Measurements from ENCODE around the gene TFEB. TPM values are rescaled to one million over a fixed set of nuclear protein-coding genes. Genes with fewer than 3 reads are reported as not detected.

TFEB gene
- polyA plus RNA-seq, 4 donors = 11.5 to 153 (median 27.1) TPM

DNA sequence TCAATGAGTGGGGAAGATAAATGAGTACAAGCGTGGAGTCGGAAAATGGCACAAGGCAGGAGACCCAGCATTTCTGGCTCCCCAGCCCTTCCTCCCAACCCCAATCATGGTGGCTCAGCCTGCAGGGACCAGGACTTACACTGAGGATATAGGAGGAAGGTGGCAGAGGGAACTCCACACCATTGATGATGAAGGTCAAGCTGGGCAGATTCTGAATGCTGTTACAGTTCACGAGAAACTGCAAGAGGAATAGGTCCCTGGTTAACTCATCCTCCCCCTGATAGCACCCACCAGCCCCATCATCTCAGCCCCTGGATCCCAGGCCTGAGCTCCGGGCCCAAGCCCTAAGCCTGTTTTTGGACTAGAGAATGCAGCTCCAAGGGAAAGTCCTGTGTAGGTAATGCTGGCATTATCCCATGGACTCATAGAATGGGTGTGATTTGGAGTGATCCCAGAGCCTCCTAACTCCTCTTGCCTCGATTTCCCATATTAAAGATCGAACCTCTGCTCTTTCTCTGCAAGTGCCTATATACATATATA lies 2.3 kb upstream of the TFEB start:
- Histone ChIP-seq H3K4me3 (ENCODE audit: low read depth in 1 of 3, low read length in 3 of 3) (no peak overlapping the region), H3K27ac (ENCODE audit: low read depth in 1 of 3, low read length in 2 of 3) (no peak overlapping the region), H3K36me3 (ENCODE audit: control insufficient read depth in 3 of 3, insufficient read depth in 2 of 3, low read depth in 1 of 3, low read length in 3 of 3) (peaks cover 0 to 7% (median 0%) of the 10 kb centered on the region in 3 donors), H3K9me3 (ENCODE audit: control insufficient read depth in 2 of 2, insufficient read depth in 1 of 2, low read depth in 1 of 2, low read length in 1 of 2) (no peaks in the 10 kb centered on the region), H3K4me1 (ENCODE audit: control insufficient read depth in 3 of 3, insufficient read depth in 2 of 3, low read depth in 1 of 3, low read length in 2 of 3) (peaks cover 2 to 50% (median 6%) of the 10 kb centered on the region in 3 donors), H3K27me3 (ENCODE audit: control insufficient read depth in 3 of 3, insufficient read depth in 3 of 3, low read length in 3 of 3) (no peaks in the 10 kb centered on the region)
- DNase-seq (no peak), FAIRE-seq (no peak)
- WGBS, 3 donors = 88 to 93% (median 90%) methylated on average over 6 of the region's 6 CpGs

GRCh38 chr6:41736800-41737555 lies 1.6 kb upstream of the TFEB start:
- no peaks in the 10 kb centered on the region for H3K9me3 ChIP-seq (ENCODE audit: control insufficient read depth in 2 of 2, insufficient read depth in 1 of 2, low read depth in 1 of 2, low read length in 1 of 2)
- H3K27ac ChIP-seq (ENCODE audit: low read depth in 1 of 3, low read length in 2 of 3) = no peak overlapping the region
- DNase-seq = no peak
- 86 to 94% (median 91%) methylated on average over 13 of the region's 13 CpGs for WGBS, 3 donors
- no peaks in the 10 kb centered on the region for H3K27me3 ChIP-seq (ENCODE audit: control insufficient read depth in 3 of 3, insufficient read depth in 3 of 3, low read length in 3 of 3)
- peaks cover 0 to 8% (median 0%) of the 10 kb centered on the region in 3 donors for H3K36me3 ChIP-seq (ENCODE audit: control insufficient read depth in 3 of 3, insufficient read depth in 2 of 3, low read depth in 1 of 3, low read length in 3 of 3)
- peaks cover 2 to 50% (median 6%) of the 10 kb centered on the region in 3 donors for H3K4me1 ChIP-seq (ENCODE audit: control insufficient read depth in 3 of 3, insufficient read depth in 2 of 3, low read depth in 1 of 3, low read length in 2 of 3)
- no peak overlapping the region for H3K4me3 ChIP-seq (ENCODE audit: low read depth in 1 of 3, low read length in 3 of 3)
- no peak for FAIRE-seq

DNA sequence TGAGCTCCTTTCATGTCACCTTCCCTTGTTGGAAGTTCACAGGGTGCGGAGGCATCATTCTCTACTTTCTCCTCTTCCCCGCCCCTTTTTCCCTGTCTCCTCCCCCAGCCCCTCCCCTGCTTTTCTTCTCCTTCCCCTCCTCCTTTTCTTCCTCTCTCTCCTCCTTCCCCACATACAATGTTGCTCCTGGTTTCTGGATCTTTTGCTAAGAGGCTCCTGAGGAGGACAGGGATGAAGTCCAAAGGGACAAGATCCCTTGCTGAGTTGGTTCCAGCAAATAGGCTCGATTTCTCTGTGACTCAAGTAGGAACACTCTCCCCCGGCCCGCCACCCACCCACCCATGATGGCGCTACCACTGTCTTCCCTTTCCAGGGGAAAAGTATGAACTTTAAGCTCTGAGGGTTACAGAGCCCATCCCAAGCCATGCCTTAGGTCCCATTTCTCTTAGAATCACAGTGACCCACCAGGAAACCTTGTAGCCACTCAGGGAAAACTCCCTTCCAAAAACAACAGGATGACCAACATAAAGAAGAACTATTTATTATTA lies 852 bp upstream of the TFEB start:
- no peak for FAIRE-seq
- peak in 1 of 2 donors; percentile 32 for DNase-seq
- Histone ChIP-seq H3K27me3 (ENCODE audit: control insufficient read depth in 3 of 3, insufficient read depth in 3 of 3, low read length in 3 of 3) (no peaks in the 10 kb centered on the region), H3K36me3 (ENCODE audit: control insufficient read depth in 3 of 3, insufficient read depth in 2 of 3, low read depth in 1 of 3, low read length in 3 of 3) (peaks cover 0 to 15% (median 0%) of the 10 kb centered on the region in 3 donors), H3K9me3 (ENCODE audit: control insufficient read depth in 2 of 2, insufficient read depth in 1 of 2, low read depth in 1 of 2, low read length in 1 of 2) (no peaks in the 10 kb centered on the region), H3K27ac (ENCODE audit: low read depth in 1 of 3, low read length in 2 of 3) (no peak overlapping the region), H3K4me1 (ENCODE audit: control insufficient read depth in 3 of 3, insufficient read depth in 2 of 3, low read depth in 1 of 3, low read length in 2 of 3) (peaks cover 2 to 51% (median 6%) of the 10 kb centered on the region in 3 donors), H3K4me3 (ENCODE audit: low read depth in 1 of 3, low read length in 3 of 3) (no peak overlapping the region)
- 53 to 75% (median 73%) methylated on average over 6 of the region's 6 CpGs for WGBS, 3 donors

DNA sequence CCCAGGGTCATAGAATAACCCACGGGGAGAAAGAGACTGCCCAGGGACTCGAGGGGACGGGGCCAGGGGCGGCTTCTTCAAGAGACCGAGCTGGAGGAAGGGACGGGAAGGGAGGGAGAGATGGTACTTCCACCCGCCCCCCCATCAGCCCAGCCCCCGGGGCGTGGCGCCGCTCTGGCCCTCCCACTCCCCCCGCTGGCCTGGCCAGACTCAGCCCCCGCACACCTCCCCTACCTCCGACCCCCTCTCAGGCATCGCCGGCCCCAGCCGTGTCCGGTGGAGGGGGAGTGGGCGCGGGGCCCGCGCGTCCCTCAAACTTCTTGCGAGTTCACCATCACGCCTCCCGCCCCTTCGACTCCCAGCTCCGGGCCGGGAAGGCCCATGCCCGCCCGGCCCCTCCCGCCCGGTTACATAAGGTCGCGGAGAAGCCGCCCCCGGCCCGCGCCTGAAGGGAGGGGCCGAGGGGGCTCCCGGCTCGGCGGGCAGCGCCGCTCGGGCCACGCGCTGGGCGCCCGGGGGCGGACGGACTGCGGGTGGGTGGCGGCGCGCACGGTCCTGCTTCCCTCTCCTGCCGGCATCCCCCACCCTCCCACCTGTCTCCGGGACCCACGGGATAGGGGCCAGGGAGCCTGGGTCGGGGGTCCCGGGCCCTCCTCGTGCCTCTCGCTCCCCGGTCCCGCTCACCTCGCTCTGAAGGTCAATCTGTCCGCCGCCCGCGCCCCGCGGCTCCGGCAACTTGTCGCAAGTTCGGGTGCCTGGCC lies 562 bp downstream of the TFEB start:
- no peaks in the 10 kb centered on the region for H3K27me3 ChIP-seq (ENCODE audit: control insufficient read depth in 3 of 3, insufficient read depth in 3 of 3, low read length in 3 of 3)
- peaks cover 0 to 55% (median 6%) of the 10 kb centered on the region in 3 donors for H3K4me1 ChIP-seq (ENCODE audit: control insufficient read depth in 3 of 3, insufficient read depth in 2 of 3, low read depth in 1 of 3, low read length in 2 of 3)
- FAIRE-seq (no peak), DNase-seq (peak; percentile 50 to 93)
- H3K27ac ChIP-seq (ENCODE audit: low read depth in 1 of 3, low read length in 2 of 3) = peak overlapping the region; percentile 70 to 99 (median 83)
- 0 to 1% (median 0%) methylated on average over 18 to 76 of the region's 76 CpGs for WGBS, 3 donors
- no peaks in the 10 kb centered on the region for H3K9me3 ChIP-seq (ENCODE audit: control insufficient read depth in 2 of 2, insufficient read depth in 1 of 2, low read depth in 1 of 2, low read length in 1 of 2)
- peaks cover 0 to 28% (median 0%) of the 10 kb centered on the region in 3 donors for H3K36me3 ChIP-seq (ENCODE audit: control insufficient read depth in 3 of 3, insufficient read depth in 2 of 3, low read depth in 1 of 3, low read length in 3 of 3)
- H3K4me3 ChIP-seq (ENCODE audit: low read depth in 1 of 3, low read length in 3 of 3) = peak overlapping the region; percentile 70 to 91 (median 88)

- no peaks in the 10 kb centered on the region for H3K27me3 ChIP-seq (ENCODE audit: control insufficient read depth in 3 of 3, insufficient read depth in 3 of 3, low read length in 3 of 3)
- peaks cover 0 to 35% (median 0%) of the 10 kb centered on the region in 3 donors for H3K36me3 ChIP-seq (ENCODE audit: control insufficient read depth in 3 of 3, insufficient read depth in 2 of 3, low read depth in 1 of 3, low read length in 3 of 3)
- peak overlapping the region; percentile 70 to 99 (median 83) for H3K27ac ChIP-seq (ENCODE audit: low read depth in 1 of 3, low read length in 2 of 3)
- peak overlapping the region; percentile 70 to 91 (median 88) for H3K4me3 ChIP-seq (ENCODE audit: low read depth in 1 of 3, low read length in 3 of 3)
- no peaks in the 10 kb centered on the region for H3K9me3 ChIP-seq (ENCODE audit: control insufficient read depth in 2 of 2, insufficient read depth in 1 of 2, low read depth in 1 of 2, low read length in 1 of 2)
- H3K4me1 ChIP-seq (ENCODE audit: control insufficient read depth in 3 of 3, insufficient read depth in 2 of 3, low read depth in 1 of 3, low read length in 2 of 3) = peaks cover 0 to 61% (median 6%) of the 10 kb centered on the region in 3 donors
- peak; percentile 49 to 93 for DNase-seq
- FAIRE-seq = no peak
- 2 to 6% (median 3%) methylated on average over 35 to 73 of the region's 73 CpGs for WGBS, 3 donors
Observed at GRCh38 chr6:41733707-41734665, 1.4 kb downstream of the TFEB start.

DNA sequence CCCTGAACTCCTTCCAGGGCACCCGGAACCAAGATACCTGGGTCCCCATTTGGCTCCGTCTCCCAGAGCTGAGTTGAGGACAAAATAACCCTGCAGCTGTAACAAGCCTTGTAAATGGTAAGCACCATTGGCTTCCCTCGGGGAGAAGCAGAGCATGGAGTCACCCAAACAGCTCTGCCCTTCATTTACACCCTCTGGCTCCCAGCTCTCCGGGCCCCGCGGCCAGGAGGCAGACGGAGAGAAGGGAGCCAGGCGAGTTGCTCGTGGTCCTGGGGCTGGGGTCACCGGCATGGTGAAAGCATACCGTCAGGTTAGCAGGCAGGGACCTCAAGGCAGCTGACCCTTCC lies 2.1 kb downstream of the TFEB start:
- WGBS, 3 donors = 46 to 70% (median 65%) methylated on average over 11 of the region's 11 CpGs
- Histone ChIP-seq H3K9me3 (ENCODE audit: control insufficient read depth in 2 of 2, insufficient read depth in 1 of 2, low read depth in 1 of 2, low read length in 1 of 2) (no peaks in the 10 kb centered on the region), H3K4me3 (ENCODE audit: low read depth in 1 of 3, low read length in 3 of 3) (peak overlapping the region; percentile 70 to 91 (median 88)), H3K27me3 (ENCODE audit: control insufficient read depth in 3 of 3, insufficient read depth in 3 of 3, low read length in 3 of 3) (no peaks in the 10 kb centered on the region), H3K36me3 (ENCODE audit: control insufficient read depth in 3 of 3, insufficient read depth in 2 of 3, low read depth in 1 of 3, low read length in 3 of 3) (peaks cover 0 to 41% (median 0%) of the 10 kb centered on the region in 3 donors), H3K4me1 (ENCODE audit: control insufficient read depth in 3 of 3, insufficient read depth in 2 of 3, low read depth in 1 of 3, low read length in 2 of 3) (peaks cover 0 to 65% (median 10%) of the 10 kb centered on the region in 3 donors), H3K27ac (ENCODE audit: low read depth in 1 of 3, low read length in 2 of 3) (peak overlapping the region in 2 of 3 donors; percentile 83 to 99)
- DNase-seq (no peak), FAIRE-seq (no peak)

DNA sequence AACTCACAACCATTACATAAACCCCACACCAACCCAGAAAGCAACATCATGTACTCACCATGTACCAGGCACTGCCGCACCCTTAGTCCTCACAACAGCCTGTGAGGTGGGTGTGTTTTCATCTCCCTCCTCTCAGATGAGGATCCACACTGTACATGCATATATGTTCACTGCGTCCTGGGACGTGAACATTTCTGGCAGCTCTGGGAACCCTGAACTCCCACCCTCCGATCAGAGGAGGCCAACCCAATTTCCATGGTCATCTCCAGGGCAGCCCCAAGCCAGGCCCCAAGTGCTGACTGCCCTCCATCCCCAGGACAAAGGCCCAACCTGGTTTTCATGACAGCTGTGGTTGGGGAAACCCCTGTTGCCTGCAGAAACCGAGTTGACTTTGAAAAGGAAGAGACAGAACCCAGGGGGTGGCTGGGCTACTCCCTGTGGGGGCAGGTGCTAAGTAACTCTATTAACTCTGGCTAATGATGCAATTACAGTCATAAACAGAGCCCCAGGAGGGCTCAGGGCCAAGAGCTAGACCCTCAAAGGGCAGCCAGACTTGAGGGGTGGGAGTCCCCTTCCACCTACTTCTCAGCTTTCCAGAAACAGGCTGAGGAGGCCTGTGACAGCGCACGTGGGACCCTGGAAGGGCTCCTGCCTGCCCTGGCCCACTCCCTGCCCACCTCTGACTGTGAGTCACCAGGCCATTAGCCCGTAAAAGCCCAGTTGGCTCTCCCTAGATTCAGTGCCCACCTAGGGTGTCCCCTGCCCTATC lies 2.6 kb downstream of the TFEB start:
- Histone ChIP-seq H3K4me3 (ENCODE audit: low read depth in 1 of 3, low read length in 3 of 3) (peak overlapping the region in 1 of 3 donors; percentile 70), H3K9me3 (ENCODE audit: control insufficient read depth in 2 of 2, insufficient read depth in 1 of 2, low read depth in 1 of 2, low read length in 1 of 2) (no peaks in the 10 kb centered on the region), H3K27ac (ENCODE audit: low read depth in 1 of 3, low read length in 2 of 3) (peak overlapping the region in 2 of 3 donors; percentile 83 to 99), H3K4me1 (ENCODE audit: control insufficient read depth in 3 of 3, insufficient read depth in 2 of 3, low read depth in 1 of 3, low read length in 2 of 3) (peaks cover 0 to 71% (median 10%) of the 10 kb centered on the region in 3 donors), H3K27me3 (ENCODE audit: control insufficient read depth in 3 of 3, insufficient read depth in 3 of 3, low read length in 3 of 3) (no peaks in the 10 kb centered on the region), H3K36me3 (ENCODE audit: control insufficient read depth in 3 of 3, insufficient read depth in 2 of 3, low read depth in 1 of 3, low read length in 3 of 3) (peaks cover 0 to 46% (median 0%) of the 10 kb centered on the region in 3 donors)
- WGBS, 3 donors = 58 to 61% (median 59%) methylated on average over 8 of the region's 8 CpGs
- DNase-seq (peak; percentile 18 to 79), FAIRE-seq (no peak)
